Stimulated activated CD8-positive, alpha-beta memory T cell treated with anti-CD3 and anti-CD28 coated beads, Interleukin-7, amount 100 ng/mL, for 4 hours (primary cell): ENCODE data around the gene COMMD4.

ENCODE experiments used
- DNase-seq, 2 donors: peaks; one replicate each; pipeline ENCODE4 v3.0.0-alpha.2; 2020; ENCODE audit warnings: low read depth in 2 of 2

Gene COMMD4

DNA sequence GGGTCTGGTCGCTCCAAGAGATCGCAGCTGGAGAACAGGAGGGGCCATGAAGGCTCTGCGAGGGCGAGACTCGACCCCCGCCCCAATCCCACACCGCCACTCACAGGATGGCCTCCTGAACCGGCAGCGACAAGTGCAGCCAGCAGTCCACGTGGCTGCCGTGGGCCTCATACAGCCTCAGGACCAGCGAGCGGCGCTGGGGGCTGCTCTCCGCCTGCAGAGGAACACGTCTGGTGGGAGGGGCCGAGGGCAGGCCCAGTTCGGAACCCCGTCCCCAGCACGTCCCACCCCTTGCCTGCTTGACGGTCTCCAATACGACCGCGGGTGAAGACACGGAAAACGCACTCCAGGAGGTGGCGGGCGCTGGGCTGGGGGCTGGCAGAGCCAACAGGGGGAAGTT, 20.1 kb downstream of the COMMD4 start:
- DNase-seq, result no peak

- no peak for DNase-seq
Observed at GRCh38 chr15:75356517-75356916, 20.7 kb downstream of the COMMD4 start.

DNA sequence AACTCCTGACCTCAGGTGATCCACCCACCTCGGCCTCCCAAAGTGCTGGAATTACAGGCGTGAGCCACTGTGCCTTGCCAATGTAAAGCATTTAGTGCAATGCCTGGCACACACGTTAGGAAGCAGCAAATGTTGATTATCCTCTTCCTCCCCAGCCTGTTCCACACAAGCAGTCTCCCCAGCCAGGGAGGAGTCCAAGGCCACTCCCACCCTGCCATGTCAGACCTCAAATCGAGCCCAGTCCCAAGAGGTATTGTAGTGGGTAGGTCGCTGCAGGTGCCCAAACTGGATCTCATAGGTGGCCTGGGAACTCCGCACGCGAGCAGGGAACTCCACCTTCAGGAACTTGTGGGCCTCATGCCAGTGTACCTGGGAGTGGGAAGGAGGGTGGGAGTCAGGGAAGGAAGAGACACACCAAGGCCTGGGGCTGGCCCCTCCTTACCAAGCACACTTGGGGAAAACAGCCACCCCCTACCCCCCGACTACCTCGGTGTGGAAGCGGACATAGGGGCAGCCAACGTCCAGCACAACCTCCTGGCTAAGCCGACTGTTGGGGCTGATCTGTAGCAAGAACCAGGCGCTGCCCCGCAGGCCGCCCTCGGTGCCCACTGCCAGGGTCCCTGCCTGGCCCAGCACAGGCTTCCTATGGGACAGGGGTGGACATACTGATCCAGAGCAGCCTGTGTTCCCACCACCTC, 22.3 kb downstream of the COMMD4 start:
- DNase-seq, result no peak

DNA sequence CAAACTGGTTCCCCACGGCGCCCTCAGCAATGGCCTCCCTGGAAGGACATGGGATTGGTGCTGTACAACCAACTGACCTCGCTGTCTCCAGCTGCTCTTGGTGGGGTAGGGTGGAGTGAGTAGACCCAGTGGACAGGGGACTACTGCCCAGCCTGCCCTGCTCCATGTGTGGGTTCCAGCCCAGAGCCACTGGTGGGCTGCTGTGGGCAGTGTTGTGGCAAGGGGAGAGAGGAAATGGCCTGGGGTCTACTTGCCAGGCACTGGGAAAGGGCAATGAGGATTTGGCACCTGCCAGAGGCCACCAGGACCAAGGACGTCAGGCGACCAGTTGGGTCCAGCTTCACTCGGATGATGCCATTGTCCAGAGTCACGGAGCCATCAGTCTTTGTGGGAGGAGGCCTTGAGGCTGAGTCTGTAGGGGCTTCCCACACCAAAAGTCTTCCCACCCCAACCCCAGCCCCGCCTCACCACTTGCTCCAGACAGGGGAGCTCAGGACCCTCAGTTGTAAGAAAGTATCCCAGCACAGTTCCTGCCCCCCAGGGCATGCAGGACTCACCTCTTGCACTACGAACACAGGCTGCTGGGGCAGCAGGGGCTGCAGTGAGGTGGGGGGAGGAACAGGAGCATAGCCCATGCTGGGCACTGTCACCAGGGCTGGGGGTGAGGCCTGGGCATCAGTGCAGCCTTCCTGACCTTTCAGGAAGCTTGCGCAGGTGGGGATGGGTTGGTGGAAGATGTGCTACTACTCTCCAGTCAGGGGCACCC, 23.1 kb downstream of the COMMD4 start:
- DNase-seq, result no peak

DNA sequence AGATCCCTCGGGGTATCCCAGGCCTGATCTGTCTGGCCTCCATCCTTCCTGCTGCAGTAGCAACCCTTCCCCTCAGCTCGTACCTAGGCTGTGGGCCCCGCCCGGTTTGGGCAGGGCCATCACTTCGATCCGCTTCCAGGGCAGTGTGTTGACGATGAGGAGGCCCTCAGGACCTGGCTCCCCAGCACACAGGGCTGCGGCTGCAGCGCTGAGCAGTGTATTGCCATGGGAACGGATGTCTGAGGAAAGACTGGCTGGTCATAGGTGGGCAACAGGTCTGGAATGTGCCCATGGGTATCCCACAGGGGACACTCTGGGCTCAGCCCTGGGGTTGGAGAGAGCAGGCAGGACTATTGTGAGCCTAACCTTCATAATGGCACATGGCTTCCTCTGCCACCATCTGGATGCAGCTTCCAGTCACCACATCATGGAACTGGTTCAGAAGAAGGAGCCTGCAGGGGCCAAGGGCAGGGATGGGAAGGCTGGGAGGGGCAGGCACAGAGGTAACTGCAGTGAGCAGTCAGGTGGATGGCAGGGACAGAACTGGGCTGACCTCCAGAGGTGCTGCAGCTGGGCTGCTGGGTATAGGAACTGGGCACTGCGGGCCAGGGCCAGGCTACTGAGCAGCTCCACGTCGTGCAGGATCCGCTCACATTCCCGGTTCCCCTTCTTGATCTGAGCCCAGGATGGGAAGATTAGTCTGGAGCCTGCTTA, 23.8 kb downstream of the COMMD4 start:
- DNase-seq, result no peak

DNA sequence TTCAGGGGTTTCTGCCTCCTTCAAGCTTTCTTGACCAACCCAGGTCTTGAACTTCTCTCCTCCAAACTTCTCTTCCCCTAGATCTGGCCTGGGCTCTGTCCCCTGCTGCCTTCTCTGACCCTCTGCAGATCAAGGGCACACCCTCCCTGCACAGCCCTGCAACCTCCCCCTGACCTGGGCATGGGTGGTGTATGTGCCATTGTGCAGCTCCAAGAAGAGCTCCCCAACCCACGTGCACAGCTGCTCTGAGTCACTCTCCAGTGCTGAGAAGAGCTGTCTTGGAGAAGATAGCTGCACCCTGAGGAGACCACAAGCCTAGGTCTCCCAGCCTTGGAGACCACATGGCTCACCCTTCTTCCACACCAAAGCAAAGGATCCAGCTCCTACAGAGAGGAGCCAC, 24.5 kb downstream of the COMMD4 start:
- DNase-seq, result no peak

DNA sequence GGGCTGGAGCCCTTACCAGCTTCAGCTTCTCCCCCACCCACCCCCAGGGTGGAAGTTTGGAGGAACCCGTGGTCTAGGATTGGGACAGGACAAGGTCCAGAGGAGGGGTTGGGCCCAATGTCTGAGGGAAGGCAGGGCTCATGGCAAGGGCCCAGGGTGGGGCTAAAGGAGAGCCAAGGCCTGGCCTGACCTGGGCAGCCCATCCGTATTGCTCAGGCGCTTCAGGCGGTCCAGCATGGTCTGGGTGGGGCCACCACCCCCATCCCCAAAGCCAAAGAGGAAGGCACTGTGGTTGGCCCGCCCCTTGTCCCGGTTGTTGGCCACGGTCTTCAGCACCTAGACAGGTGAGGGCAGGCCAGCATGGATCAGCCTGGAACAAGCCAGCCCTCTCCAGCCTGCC, 25.0 kb downstream of the COMMD4 start:
- DNase-seq, result no peak

DNA sequence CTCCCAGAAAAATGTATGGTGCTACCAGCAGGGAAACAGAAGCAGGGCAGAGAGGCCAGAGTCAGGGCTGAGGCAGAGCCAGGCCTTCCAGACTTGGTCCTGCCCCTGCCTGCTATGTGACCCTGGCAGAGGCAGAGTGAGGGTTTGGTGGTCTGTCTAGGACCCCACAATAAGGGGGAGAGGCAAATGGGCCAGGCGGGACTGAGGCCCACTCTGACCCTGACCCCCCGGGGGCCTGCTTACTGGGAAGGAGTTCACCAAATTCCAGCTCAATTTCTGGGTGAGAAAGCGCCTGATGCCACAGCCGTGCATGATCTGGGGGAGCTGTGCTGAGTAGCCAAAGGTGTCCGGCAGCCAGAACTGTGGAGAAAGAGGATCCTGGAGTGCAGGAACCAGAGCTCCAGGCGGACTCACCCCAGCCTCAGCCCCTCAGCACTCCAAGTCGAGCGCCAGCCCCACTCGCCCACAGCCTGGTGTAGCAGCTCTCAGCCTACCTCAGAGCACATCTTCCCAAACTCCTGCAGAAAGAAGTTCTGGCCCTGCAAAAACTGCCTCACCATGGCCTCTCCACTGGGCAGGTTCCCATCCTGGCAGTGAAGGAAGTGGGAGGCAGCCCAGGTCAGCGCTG, 25.6 kb downstream of the COMMD4 start:
- no peak for DNase-seq

DNA sequence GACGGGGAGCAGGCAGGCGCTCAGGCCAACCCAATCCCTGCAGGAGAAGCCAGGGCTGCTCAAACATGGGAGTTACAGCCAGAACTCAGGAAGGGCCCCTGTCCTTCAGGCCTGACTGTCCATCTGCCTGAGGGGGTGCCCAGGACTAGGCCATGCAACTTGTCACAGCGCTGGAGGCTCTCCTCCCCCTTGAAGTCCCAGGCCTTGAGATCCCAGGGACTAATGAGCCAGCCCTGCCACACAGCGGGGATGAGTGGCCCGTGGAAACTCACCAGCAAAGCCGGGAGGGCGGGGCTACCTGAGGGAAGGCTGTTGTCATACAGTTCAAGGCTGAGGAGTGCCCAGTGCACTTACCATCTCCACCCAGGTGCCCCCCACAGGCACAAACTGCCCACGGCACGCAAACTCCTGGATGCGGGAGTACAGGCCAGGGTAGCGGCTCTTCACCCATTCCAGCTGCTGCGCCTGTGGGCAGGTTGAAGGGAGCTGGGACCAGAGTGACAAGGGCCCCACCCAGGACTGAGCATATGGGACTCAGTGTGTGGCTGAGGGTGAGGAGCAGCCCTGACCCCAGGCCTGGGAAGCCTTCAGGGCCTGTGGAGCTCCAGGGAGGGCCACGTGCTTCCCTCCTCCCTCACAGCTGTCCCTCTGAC, 26.3 kb downstream of the COMMD4 start:
- DNase-seq, result no peak

GRCh38 chr15:75362642-75363249, 26.9 kb downstream of the COMMD4 start:
- DNase-seq, result no peak

- no peak for DNase-seq
Observed at GRCh38 chr15:75363786-75364185, 27.9 kb downstream of the COMMD4 start.

GRCh38 chr15:75364881-75365280, 29.0 kb downstream of the COMMD4 start:
- no peak for DNase-seq

GRCh38 chr15:75366163-75366562, 30.3 kb downstream of the COMMD4 start:
- no peak for DNase-seq

DNA sequence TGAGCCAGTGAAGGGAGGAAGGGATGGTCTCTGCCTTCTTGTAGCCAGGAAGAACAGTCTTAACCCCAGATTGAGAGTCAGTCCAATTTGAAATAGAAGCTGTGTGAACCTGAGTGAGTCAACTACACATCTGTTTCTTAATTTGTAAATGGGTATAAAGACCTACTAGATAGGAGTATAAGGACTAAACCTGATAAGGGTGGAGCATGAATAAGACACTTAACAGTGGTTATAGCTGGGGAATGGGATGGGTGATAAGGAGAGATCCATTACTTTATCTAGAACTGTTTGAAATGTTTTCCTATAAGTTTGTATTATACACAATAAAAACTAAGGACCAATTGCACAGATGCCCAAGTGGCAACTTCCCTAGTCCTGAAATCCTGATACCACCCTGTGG, 31.1 kb downstream of the COMMD4 start:
- DNase-seq, result no peak

GRCh38 chr15:75367406-75367912, 31.6 kb downstream of the COMMD4 start:
- no peak for DNase-seq

DNA sequence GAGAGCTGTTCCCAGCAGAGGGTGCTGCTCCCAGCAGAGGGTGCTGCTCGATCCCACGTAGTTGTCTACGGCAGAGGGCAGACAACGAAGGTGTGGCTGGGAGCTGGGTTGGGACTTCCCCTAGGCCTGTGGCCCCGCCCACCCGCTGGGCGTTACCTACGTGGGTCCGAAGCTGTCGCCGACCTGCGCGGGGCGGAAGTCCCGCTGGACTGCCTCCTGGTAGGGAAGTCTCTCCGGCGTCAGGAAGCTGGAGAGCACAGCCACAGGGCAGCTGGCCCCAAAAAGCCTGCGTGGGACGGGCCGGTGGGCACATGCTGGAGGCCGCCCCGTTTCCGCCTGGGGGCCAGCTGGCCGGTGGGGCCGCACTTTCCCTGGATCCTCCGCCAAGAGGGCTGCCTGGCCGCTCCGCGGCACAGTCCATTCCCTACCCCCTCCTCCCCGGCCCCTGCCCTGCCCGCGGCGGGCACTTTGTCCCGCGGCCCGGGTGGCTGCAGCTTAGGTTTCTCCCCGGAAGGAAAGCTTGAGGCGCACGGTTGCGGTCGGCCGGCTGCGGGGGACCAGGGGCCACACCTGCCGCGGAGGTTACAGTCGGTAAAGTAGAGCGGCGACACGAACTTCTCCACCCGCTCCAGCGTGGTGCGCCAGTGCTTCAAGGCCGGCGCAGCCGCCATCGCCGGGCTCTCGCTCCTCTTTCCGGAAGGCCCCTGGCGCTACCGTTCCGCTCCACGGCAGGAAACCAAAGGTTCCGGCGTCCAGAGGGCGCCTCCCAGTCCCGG, 32.2 kb downstream of the COMMD4 start, which contains the start of gene MAN2C1:
Gene MAN2C1 (minus strand): TSS at position 695 of the 776 bp plus-strand sequence. CDS start 24 bp downstream, at position 671.
- peak; percentile 79 to 87 for DNase-seq

GRCh38 chr15:75368689-75369239, 32.9 kb downstream of the COMMD4 start:
- no peak for DNase-seq

GRCh38 chr15:75369897-75370581, 34.2 kb downstream of the COMMD4 start:
- DNase-seq, result no peak

DNA sequence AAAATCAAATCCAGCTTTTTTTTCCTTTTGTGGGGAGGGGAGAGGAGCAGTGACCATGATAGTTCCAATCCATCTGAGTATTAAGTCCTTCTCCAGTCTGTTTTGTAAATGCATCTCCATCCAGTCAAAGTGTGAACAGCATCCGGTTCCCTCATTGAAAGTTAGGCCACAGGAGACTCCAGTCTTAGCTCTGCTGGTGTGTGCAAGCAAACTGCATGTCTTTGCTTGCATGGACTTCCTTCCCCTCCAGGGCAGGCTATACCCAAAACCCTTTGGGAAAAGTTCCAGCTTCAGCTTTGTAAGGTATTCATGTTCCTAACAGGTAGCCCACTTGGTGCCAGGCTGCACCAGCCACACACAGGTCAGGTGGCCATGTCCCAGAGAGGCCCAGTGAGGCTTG, 35.6 kb downstream of the COMMD4 start:
- no peak for DNase-seq
